CD4-positive, alpha-beta T cell treated with Interleukin-12 subunit alpha and Interleukin-12 subunit beta, for 1 hour (primary cell): ENCODE results near the gene MYH15.
"Not testable (repeated sequence)": the region's sequence is repeated elsewhere in the genome, so short reads cannot be mapped to it uniquely, and the experiment has no call there.

Experiments
- DNase-seq: peaks from one replicate; pipeline ENCODE4 v3.0.0-alpha.2; 2020

The MYH15 gene

DNA sequence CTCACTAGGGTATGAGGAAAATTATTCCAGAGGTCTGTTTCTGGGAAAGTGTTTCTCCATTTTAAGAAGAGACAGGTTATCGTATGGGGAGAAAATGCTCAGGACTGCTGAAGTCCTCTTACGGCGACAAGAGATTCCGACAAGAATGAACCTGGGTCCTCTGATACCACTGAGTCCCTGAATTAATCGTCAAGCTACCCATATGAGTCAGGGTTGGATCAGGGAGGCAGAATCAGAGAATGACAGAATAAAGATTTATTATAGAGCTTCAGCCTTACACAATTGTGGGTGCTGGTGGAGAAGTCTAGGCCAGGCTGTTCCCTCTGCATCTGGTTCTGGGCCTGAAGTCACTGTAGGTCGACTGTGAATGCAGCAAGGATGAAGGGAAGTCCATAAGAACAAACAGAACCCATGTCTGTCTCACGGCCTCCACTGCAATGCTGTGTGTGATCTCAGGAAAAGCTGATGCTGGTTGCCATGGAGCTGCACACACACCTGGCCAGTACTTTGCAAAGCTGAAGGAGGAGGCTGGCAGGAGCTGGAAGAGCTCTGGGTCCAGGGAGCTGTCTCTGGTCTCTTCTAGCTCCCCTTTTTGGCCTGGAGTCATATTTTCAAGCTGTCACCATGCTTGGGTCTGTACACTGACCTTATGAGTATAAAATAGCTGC lies 130.1 kb downstream of the MYH15 start:
- DNase-seq = no peak

DNA sequence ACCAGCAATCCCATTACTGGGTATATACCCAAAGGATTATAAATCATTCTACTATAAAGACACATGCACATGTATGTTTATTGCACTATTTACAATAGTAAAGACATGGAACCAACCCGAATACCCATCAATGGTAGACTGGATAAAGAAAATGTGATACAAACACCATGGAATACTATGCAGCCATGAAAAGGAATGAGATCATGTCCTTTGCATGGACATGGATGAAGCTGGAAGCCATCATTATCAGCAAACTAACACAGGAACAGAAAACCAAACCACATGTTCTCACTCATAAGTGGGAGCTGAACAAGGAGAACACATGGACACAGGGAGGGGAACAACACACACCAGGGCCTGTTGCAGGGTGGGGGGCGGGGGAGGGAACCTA lies 131.4 kb downstream of the MYH15 start:
- DNase-seq = not testable (repeated sequence)

DNA sequence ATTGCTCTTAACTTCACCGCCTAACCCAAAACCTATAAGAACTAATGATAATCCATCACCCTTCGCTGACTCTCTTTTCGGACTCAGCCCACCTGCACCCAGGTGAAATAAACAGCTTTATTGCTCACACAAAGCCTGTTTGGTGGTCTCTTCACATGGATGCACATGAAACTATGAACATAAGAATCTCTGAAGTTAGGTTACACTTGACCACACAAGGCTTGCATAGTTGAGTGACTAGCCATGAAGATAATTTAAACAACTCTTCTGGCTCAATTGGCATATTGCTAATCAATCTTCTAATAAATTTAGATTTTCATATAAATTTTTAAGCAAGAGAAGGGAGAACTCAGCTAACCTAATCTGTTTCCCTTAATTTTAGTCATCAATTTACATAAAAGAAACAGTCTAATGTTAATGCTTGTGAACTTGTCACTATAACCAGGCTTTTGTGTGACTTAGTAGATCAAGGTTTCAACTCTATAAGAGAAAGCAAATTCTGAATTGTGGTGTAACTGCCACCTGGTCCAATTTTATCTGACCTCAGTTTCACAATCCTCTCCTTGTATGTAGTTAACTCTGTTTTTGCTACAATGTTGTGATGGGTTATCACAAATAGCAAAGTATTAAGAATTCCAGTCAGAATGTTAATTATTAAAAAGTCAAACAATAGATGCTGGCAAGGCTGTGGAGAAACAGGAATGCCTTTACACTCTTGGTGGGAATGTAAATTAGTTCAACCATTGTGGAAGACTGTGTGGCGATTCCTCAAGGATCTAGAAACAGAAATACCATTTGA lies 132.0 kb downstream of the MYH15 start:
- no peak for DNase-seq

DNA sequence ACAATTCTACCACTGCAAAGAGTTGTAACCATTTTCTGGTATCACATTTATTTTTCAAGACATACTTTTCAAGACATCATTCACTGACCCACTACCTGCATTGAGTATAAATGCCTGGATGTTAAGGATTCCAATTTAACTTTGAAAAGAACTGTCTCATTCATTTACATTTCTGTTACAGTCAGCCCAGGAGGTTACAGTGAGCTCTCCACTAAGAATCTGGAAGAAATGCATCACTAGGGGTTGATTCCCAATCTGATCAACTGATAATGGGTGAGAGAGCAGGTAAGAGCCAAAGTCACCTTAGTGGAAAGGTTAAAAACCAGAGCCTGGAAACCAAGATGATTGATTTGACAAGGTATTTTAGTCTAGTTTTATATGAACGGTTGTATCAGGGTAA lies 133.0 kb downstream of the MYH15 start:
- DNase-seq = no peak

DNA sequence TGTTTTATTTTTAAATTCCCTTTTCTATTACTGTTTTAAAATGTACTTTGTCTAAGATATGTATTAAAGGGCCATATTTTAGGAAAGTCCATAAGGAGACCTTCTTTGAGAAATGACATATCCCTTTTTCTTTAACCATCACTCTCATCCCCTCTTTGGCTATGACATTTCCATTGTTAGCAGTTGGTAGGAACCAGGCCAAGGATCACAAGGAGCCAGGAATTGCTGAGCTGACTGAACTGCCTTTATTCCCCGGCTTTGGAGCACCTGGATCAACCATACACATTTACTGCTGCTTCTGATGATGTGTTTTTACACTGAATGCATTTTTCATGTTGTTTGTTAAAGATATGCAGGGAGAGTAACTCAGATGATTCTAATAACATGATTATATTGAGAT lies 134.4 kb downstream of the MYH15 start:
- no peak for DNase-seq

DNA sequence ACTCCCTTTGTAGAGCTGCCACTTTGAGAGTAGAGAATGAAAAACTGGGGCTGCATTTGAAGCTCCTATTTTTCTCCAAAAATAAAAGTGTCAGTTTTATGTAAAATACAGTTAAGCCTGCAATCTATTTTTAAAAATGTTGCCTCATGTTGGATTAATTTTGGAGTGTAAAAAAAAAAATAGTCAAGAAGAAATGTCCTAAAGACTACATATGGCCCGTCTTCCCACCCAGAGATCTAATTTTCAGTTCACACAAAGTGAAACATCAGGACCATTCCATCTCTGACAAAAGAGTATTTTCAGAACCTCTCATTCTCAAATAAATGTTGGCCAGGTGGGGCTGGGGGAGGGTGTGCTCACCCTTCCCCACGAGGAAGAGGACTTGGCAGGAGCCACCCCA lies 151.4 kb downstream of the MYH15 start:
- DNase-seq = no peak

DNA sequence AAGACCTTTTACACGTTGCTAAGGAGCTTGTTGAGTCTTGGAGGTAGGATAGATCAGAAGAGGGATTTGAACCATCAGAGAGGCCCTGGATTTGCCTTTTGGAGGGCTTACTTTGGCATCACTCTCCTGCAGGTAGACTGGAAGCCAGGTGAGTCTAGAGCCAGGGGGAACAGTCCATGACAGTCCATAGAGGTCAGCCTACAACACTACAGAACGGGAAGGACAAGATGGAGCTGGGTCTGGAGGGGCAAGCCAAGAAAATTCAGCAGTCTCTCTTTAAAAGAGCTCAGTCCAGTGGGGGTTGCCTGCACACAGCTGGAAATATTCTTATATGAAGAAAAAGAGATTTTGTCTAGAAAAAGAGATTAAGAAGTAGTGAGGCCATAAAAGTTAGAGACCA lies 153.4 kb downstream of the MYH15 start:
- DNase-seq = no peak

DNA sequence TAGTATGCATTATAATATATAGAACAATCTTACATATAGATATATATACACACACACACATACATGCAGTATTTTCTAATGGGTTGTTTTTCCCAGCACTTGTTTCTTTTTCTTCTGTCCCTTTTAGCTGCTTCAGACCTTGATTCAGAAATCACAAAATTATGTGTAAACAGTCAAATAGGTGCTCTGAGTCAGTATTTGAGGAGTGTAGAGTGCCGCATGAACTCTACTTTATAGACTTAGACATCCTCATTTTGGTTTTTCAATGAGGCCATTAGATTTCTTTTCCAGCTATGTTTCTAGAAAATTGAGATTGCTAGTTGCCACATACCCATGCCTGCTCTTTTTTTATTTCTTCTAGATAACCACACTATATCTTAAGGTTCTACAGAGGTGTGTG lies 155.8 kb downstream of the MYH15 start:
- DNase-seq = no peak

DNA sequence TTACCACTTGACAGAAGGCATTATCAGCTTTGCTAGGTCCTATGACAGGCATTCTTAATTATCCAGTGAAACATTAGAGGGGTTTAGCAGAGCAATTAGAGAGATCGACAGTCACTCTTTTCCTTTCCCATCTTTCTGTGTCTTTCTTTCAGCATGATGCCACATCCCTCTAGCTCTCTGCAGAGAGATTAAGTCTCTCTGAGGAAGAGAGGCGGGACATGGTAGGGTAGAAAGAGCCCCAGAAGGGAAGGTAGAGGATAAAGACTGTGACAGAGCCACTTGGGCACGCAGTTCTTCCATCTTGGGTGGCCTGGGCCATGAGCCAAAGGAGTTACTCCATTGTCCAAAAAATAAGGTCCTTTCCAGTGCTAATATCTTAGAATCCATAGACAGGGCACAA lies 158.2 kb downstream of the MYH15 start:
- no peak for DNase-seq

DNA sequence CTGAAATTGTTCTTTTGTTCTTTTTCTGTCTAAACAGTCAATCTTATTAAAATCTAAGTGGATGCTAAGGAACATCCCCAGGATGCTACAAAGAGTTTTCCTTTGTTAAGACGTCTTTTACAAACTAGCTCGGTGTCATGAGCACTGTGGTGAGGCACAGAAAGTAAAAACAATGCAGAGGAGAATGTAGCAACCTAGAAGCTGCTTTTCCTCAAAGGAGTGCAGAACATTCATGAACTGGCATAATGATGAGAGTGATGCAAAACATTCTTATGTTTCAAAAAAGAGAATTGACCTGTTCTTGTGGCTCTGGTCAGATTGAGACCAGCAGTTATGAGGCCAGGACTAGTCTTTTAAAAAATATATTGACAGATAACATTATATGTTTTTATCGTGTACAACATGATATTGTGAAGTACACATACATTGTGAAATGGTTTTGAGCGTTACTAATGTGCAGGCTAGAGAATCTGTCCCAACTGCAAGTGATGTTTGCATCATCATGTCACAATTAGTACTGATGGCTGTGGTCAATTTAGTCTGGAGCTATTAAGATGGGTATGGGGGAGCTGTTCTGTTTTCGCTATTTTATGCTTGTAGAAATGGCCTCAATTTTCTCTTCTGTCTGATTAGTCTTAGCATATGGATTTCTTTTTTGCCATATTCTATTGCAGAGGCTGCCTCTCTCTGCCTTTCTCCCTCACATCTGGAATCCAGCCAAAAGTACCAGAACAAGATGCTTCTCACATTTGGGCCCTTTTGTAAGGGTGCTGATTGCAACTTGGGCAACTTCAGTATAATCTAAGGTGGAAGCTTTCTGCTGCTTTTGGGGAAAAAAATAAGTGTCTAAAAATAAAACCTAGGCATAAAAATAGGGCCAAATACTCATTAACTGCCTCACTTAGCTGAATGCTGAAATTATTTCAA lies 163.8 kb downstream of the MYH15 start:
- DNase-seq = no peak

DNA sequence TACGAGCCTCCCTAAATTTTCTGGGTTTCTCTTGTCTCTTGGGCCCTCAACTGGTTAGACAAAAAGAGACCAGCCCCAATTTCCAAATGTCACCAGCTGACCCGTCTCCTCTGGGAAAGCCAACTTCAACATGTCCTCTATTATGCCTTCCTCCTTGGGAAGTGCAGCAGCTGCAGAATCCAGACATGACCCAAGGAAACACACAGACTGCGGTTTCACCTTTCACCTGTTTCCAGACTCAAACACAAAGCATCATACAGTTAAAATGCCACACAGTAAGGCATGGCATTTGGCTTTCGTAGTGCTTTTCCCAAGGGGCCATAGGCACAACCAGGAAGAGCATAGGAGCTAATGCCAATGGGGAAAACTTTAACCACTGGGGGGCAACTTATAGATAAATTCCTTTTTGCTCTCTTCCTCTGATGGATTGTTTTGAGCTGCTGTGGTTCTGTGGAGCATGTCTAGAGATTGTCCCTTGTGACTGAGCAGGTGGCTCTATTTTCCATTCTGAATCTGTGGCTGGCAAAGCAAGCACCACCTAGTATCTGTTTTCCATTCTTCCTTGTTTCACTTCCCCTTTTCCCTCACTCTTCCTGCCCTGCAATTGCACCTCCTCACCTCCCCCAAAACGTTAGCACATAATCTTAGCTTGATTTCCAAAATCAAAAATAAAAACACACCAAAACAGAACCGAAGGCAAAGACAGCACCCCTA lies 164.7 kb downstream of the MYH15 start:
- DNase-seq = no peak

DNA sequence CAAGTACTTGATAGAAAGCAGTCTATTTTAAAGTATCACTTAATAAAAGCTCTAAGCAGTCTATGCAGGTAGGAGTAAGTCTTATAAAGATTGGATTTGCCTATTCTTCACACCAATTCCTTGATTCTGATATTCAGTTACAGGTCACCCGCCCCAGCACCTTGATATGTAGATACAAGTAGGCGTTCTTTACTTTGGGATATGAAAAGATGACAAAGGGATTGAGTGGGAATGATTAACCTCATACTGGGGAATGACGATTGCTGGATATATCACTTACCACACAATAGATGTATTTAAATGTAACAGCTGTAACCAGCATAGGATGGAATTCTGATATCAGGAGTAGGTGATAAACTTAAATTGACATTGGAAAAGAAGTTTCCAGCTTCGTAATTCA lies 166.9 kb downstream of the MYH15 start:
- no peak for DNase-seq

DNA sequence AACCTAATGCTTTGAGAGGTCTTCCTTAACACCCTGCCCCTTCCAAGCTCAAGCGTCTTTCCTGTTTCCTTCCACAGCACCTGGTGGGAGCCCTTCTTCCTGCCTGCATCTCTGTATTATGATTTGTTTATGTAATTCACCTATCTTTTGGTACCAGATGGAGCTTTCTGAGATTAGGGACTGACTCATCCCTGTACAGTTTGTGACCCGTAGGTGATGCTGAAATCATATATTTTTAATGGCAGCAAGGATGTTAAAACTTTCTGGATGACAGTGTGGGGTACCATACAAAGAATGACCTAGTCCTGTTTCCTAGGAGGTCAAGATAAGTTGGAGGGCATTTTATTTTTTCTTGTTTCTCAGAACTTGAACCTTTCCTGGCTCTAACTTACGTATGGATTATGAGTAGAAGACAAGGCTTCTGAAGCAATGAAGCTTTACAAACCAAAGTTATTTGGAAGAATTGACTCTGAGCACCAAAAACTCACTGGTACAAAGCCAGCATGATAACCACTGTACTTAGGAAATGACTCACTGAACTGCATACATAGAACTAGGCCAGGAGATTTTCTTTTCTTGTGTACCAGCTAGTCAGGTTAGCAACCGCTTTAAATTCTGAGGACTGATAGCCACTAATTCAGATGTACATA lies 167.4 kb downstream of the MYH15 start:
- no peak for DNase-seq

DNA sequence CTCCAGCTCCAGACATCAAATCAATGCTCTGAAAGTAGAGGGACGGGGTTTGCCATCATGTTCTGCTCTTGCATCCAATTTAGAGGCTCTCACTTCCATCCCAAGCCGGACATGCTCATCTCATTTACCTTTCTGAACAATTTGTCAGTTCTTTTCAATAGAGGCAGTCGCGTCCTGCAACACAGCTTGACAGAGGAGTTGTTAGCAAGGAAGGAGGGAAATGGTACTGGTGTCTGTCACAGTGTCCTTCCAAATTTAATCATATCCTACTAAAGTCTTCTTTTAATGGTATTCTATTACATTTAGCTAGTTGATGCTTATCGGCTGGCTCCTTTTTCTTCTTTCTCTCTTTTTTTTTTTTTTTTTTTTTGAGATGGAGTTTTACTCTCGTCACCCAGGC lies 168.5 kb downstream of the MYH15 start:
- no peak for DNase-seq

DNA sequence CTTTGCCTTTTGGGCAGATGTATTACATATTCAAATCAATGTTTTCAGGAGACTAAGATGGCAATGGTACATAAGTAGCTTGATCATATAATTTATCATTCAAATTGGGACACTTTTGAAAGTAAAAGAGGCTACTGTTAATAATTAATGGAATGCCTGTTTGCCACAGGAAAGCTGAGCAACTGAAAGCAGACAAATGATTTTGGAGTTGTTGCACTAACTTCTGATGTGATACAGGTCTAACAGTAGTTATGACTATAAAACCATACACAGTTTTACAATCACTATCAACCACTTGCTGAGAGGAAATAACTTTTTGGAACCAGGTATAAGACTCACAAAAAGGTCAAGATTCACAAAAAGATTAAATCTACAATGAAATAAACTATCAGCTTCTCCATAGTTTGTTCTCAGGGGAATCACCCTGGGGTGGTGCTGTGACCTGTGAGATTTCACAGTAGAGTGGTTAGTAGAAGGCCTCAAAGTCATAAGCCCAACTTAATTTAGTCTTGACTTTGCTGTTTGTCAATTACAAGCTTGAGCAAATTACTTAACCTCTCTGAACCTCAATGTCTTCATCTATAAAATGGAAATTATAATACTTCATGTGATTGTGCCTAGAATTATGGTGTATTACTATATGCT lies 171.4 kb downstream of the MYH15 start:
- DNase-seq = no peak

DNA sequence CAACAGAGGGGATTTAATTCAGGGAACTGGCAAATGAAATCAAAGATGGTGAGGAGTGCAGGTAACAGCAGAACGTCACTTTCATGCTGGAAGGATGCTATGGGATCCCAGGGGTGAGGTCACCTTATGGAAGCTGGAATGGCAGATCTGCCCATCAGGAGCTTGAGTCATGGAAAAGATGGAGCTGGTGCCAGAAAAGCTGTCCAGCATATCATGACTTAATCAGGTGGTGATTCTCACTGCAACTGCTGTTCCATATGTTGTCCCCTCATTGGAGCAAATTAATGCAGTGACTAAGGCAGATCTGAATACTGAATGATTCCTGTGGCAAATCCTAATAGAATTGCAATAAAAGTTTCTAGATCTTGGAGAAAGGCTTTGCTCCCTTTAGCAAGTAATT lies 175.7 kb downstream of the MYH15 start:
- DNase-seq = no peak

DNA sequence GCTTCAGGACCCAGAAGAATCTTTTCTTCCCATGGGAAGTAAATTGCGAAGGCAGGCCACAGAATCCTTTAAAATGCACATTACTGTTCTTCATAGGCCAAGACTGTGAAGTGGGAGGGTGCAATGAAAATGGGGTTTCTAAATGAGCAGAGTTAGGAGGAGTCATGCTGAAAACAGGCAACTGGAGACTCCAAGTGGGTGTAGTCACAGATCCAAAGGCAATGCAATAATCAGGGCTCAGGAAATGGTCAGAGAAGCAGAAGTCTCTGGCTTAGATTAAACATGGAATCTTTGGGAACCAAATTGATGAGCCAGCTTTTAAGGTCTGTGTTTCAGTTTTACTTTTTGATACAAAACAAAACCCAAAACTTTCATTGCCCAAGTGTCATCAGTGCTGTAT lies 176.4 kb downstream of the MYH15 start:
- no peak for DNase-seq

DNA sequence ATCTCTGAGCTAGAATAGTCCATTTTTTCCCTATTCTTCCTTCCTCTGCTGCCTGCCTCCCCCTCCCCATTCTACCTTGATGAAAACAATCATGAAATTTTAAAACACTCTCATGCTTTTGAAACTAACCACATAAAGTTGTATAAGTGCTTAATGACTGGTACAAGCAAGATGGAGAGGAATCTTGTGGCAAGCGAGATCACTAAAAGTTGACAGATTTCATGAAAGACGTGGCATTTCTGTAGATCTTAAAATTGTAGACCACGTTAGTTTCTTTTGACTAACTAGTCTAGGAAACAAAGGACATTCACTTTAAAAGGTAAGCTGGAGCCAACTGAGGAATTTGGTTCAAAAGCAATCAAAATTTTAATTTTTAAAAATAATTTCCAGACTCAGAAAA lies 178.6 kb downstream of the MYH15 start:
- DNase-seq = no peak
